HCEC 1CT (cell line): Measurements from ENCODE around the gene FGD4.
A peak's percentile ranks its signal among the peaks of the same experiment; 100 is the strongest.
"Not testable (repeated sequence)": the region's sequence is repeated elsewhere in the genome, so short reads cannot be mapped to it uniquely, and the experiment has no call there.

ENCODE experiments used
- DNase-seq: peaks from one replicate; pipeline ENCODE4 v3.0.0-alpha.2; 2017

FGD4 gene

DNA sequence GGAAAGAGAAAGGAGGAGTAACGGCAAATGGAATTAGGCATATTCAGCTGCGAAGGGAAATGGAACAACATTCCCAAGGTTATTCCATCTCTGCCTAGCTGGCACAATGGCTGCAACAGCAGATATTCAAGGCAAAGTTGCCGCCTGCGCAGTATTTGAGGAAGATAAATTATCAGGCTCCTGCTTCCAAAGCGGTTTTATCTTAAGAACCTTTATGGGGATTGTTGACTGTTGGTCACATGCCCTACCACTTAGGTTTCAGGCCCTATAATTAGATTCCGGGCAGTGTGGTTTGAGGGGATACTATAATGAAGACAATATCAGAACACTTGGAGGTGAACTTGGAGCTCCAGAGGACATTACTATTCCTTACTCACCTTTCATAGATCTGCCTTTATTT lies 99.7 kb downstream of the FGD4 start:
- no peak for DNase-seq

DNA sequence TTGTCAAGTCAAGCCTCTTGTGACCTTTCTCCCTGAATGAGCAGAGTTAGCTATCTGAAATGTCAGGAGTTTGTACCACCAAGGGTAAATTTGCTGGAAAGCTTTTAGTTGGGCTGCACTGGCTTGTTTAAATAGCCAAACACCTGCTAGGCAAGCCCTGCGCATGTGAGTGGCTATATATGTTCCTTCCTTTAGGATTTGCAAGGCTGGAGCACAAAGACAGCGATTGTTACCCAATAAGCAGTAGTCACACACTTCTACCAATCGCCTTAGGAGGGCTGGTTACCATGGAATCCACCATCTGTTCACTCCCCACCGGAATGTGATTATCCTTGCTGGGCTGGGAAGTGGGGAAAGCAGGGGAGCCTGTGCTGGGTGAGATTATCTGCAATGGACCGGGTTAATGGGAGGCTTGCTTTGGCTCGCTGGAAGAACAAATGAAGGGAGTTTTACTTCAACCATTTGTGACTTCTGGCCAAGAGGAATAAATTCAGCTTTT lies 102.5 kb downstream of the FGD4 start:
- DNase-seq = peak; percentile 50

DNA sequence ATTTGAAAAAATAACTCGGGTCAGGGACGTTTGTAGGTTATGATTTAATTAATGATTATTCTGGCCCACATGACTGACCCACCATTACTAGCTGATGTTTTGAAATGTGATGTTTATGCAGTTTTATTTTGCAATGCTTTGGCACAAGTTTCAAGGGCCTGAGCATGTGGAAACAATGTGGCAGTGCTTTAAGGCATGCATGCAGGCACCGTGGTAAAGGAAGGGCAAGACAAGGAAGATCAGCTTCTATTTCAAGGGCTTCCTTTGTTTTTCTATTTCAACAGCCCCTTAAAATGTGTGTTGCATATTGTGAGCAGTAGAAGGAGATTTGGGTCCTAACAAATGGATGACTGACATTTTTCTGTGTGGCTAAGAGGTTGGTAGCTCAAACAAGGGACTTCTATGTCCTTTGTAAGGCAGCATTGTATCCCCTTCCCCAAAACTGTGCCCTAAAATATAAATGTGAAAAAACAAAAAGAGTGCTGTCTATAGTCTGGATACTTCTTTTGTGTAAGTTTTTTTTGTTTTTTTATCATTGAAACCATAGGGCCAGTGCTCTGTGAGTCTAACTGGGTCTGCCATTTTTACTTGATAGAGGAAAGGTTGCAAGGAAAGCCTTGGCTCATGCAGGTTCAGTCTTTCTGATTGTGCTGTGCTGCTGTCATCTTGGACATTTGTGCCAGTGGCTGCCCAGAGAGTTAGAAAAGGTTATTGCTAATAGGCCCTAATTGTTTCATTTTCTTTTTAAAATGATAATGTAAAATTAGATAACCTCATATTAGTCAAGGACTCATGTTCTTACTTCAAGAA lies 103.5 kb downstream of the FGD4 start:
- peak; percentile 45 for DNase-seq

DNA sequence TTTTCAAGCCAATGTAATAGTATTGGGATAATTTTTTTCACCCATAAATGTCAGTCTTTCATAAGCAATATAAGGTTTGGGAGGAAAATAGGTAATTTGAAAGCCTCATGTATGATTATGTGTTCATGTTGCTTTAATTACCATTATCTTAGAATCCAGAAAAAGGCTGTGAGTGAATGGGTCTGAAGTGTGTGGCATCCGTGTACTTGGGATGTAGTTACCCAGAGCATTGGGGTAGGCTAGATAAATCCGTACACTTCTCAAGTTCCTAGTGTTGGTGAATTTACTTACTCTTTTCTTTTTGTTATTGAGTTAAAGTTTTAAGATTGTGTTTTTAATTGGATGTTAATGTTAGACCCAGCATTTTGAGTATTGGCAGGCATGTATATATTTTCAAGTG lies 104.4 kb downstream of the FGD4 start:
- no peak for DNase-seq

DNA sequence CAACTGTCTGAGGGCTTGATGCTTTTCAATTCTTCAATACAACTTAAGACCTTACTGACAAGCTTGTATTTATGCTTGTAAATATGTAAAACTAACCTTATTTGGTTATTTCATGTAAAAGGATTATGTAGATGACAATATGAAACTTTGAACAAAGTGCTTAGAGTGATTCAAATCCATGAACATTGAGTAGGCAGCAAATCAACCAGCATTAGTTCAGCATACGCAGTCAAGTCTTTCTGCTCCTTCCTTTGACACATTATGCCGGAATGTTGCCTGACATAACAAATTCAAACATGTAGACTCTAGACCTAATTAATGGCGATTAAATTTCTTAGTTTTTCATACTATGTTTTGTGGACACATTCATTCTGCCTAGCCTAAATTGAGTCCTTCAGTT lies 105.2 kb downstream of the FGD4 start:
- DNase-seq = no peak

DNA sequence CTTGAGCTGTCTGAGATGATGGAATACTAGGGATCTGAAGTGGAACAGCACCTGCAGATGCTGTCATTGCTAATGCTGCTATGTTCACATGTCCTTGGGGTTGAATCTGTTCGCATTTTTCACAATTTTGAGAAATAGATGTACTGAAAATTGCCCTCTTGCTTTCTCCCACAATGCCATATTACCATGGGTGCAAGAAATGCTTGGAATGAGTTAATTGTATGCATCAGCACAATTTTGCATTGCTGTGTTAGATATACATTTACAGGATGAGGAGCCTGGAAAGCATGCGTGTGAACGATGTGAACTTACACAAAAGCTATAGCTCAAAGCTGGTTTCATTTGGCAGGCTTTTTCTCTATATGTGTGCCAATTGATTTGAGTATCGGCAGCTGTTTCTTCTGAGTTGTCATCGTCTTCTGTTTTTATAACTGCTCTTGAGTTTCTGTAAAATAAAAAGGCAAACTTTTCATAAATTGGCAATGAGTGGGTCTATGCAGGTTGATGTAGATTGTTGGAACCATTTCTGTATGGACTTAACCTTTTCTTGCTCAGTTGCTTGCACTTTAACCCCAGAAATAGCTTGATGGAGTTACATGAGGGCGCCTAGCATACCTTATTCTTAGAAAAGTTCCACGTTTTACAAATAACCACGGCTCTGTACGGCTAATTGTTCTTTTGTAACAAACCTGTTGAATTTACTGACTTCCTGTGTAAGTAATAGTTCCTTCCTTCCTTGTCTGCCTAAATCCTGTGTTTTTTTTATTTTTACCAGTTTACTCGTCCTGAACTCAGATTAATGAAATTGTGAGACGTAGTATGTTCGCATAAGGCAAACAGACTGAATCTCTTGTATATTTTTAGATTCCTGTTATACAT lies 105.9 kb downstream of the FGD4 start:
- no peak for DNase-seq

DNA sequence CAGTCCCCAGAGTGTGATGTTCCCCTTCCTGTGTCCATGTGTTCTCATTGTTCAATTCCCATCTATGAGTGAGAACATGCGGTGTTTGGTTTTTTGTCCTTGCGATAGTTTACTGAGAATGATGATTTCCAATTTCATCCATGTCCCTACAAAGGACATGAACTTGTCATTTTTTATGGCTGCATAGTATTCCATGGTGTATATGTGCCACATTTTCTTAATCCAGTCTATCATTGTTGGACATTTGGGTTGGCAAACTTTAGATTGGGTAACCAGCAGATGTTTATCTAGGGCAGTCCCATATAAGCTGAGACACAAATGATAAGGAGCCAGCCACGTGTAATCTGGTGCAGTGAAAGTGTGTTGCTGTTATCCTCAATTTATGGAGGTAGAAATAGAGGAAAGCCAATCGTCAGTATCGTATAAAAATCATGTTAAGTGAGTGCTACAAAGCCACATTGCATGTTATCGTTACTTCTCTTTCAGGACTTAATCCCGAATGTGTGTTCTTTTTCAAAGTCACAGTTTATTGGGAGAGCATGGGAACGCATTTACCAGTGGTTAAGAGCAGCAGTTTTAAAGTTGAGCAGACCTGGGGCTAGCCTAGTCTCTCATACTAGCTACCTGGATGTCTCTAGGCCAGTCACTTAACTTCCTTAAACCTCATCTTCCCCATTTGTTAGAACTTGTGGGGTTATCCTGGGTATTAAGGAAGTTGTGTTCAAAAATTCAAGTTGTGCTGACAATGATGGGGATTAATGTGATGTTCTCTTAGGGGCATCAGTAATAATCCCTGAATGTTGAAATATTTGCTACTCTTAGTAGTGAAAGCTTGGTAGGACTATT lies 108.0 kb downstream of the FGD4 start:
- not testable (repeated sequence) for DNase-seq

DNA sequence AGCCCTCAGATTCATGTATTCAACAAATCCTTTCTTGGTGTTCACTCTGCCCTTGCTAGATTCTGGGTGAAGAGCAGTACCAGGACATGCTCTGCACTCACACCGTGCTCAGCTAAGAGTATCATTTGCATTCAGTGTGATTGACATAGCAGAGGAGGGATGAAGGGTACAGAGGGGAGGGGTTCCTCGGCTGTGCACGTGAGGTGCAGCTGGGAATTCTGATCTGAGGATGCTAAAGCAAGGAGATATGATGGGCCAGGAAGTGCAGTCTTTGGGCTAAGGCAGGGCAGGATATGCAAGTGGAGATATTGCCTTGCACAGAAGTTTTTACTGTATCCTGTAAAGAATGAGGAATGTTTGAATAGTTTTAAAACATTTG lies 108.6 kb downstream of the FGD4 start:
- no peak for DNase-seq

DNA sequence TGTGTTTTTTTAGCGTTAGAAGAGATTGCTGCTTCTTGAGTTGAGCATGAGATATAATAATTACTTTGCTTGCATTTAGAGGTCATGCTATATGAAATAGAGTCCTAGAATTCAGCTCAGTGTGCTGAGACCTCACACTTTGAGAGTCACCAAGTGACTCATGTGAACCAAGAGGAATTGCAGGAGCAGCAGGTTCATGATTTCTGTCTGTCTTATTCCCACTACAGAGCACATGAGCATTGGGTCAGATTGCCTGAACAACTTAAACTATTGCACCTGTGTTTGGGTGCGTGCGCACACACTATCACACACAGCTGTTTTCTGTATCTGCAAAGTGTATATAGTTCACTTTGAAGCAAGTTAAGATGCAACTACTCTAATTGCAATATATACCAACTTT lies 109.3 kb downstream of the FGD4 start:
- DNase-seq = no peak

DNA sequence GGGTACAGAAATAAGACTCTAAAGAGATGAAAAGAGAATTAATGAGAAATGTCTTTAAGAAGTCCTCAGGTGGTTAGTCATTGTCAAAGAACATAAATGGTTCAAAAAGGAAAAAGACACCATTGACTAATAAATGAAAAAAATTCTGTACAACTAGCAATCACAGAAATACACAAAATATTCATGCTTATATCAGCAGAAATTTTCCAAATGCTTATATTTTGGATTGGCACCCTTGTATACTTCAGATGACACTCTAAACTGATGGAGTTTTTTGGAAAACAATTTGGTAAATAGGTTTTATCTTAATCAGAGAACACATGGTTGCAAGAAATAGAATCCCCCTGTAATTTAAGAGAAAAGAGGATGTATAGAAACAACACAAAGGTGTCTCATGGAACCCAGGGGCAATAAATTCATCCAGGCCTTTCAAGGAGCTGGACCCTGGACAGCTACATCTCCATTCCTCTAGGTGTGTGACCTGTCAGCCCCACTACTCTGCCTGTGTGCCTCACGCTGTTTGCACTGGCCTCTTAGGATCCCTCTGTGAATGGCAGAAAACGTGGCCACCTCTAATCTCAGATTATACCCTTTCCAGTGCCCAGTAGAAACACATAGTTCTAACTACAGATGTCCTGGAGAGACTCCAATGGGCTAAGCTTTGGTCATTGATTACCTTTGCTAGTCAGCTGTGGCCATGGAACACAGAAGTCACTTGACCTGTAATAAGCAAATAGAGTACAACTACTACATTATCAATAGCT lies 110.2 kb downstream of the FGD4 start:
- DNase-seq = no peak

DNA sequence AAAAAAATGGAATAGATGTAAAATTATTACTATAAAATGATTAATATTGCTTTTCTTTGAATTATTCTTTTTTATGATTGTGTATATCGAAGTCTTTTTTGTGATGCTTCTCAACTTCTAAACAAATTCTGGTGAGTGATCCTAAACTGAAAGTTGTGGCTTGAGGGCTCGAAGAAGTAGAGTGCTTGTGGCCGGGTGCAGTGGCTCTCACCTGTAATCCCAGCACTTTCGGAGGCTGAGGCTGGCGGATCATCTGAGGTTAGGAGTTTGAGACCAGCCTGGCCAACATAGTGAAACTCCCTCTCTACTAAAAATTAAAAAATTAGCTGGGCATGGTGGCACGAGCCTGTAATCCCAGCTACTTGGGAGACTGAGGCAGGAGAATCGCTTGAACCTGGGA lies 112.6 kb downstream of the FGD4 start:
- DNase-seq = not testable (repeated sequence)

DNA sequence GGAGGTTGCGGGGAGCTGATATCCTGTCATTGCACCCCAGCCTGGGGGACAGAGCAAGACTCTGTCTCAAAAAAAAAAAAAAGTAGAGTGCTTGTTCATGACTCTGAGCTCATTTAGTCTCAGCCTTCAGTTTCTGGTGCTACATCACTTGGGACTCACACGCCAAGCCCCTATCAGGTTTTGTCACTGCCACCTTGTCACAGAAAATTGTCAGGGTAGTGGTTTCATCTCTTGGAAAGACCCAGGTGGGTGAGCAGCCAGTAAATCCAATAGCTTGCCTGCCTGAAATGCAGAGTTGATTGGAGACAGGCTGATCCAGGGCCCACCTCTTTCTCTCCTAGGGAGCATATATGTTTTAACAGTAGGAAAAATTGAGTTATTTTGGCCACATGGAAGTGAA lies 113.0 kb downstream of the FGD4 start:
- DNase-seq = no peak

DNA sequence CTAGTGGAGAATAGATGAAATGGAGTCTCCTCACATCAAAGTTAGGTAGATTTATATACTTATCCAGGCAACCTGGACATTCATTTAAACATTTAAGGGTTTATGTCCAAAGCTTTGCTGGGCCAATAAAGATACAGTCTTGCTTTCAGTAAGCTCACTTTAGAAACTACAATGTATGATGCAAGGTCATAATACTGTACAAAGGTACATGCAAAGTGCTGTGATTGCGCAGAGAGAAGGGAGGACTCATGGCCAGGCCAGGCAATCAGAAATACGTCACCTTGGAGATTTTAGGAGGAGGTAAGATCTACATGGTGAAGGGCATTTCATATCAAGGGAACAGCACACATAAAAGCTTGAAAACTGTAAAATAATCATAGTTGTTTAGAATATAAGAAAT lies 113.6 kb downstream of the FGD4 start:
- DNase-seq = no peak

DNA sequence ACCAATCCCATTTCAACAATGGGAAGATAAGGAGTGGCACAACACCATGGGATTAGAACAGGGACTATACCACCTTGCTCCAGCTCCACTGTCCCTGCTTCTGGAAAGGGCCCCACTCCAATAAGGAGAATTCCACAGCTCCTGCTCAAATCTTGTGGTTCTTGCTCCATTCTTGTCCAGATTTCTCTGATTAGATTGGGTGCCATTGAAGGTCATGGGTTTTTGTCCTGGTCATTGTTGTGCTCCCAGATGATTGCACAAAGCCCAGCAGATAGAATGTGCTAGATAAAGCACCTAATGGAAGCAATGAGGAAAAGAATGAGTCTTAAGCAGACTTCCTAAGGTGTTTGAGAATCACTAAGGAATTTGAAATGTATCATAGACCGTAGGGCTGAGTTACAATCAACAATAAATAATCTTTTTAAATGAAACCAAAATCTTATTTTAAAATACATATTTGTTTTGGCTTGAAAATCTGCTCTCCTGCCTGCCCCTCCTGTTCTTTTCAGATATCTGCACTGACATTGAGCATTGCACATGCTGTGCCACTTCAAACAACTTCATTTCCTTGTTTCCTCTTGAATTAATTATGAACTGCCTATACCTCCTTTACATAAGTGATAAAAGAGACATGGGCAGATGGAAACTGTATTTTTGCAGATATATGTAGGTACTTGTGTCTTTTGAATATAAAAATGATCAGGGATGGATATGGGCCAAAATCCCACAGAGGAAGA lies 115.9 kb downstream of the FGD4 start:
- no peak for DNase-seq

DNA sequence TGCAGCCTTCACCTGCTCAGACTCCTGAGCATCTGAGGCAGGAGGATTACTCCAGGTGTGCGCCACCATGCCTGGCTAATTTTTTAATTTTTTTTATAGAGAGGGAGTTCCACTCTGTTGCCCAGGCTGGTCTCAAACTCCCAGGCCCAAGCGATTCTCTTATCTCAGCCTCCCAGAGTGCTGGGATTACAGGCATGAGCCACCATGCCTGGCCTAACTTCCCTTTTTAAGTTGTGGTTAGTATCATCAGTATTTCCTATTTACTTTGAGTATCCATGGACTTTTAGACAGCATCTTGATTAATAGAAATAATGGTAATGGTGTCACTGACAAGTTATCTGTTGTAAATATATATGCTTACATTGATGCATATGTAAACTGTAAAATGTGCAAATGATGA lies 116.9 kb downstream of the FGD4 start:
- no peak for DNase-seq

DNA sequence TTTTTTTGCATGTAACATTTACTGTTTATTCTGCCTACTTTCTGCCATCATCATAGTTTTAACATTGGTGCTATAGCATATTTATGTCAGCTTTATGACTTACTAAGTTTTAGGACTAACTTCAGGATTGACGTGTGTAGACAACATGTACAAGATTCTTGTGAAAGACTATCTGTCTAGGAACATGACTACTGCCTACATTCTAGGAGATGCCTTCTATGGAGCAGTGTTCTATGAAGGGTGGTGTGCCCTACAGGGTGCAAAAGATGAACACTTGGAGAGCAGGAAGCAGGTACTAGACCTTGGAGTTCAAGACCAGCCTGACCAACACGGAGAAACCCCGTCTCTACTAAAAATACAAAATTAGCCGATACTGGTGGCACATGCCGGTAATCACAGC lies 118.6 kb downstream of the FGD4 start:
- no peak for DNase-seq

DNA sequence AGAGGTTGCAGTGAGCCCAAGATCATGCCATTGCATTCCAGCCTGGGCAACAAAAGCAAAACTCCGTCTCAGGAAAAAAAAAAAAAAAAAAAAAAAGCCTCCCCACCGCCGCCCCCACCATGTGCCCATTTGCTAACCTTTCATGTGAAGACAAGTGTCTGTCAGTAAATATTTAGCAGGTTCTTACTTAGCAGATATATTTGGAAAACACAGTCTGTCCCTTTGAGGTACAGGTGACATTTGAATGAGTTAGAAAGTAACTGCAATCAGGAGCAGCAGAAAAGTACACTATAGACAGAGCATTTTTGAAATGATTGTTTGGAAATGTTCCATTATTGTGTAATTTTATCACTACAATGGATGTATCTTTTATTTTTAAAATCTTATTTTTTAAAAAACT lies 119.7 kb downstream of the FGD4 start:
- no peak for DNase-seq

DNA sequence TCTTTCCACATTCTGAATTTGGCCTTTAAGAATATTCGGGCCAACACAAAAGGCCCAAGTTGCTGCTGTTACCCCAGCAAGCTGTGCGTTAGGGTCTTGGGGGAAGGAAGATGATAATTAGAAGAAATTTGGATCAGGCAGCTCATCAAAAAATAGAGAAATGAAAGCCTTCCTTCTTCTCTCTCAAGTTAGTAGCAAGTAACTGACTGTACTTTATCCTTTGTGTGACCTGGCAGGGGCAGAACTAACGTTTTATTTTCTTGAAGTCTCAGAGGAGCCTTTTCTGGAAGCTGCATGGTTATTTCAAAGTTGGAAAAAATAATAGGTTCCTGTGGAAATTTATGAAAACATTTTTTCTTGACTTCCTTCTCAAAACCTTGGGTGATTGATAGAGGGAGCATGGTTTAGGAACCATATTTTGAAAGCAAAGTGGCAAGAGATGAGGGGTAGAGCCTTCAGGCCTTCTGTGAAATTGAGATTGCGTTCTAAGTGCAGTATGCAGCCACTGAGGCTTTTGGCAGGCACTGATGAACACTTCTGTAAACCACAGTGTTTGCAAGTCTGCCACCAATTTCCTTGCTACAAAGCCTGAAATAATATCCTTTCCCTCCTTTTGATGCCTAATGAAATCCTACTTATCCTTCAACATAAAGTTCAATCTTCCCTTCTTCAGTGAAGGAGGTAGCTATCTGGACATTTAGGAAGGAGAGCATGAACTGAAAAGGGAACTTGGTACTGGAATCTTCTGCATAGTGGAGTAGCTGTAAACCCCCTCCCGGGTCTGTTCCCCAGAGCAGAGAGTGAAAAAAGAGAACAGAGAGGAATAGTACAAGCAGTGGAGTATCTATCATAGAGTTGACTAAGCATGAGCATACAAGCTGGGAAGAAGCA lies 123.2 kb downstream of the FGD4 start:
- DNase-seq = no peak

DNA sequence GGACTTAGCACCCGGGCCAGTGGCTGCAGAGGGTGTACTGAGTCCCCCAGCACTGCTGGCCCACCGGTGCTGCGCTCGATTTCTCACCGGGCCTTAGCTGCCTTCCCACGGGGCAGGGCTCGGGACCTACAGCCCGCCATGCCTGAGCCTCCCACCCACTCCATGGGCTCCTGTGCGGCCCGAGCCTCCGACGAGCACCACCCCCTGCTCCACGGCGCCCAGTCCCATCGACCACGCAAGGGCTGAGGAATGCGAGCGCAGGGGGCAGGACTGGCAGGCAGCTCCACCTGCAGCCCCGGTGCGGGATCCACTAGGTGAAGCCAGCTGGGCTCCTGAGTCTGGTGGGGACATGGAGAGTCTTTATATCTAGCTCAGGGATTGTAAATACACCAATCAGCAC lies 126.4 kb downstream of the FGD4 start:
- not testable (repeated sequence) for DNase-seq

DNA sequence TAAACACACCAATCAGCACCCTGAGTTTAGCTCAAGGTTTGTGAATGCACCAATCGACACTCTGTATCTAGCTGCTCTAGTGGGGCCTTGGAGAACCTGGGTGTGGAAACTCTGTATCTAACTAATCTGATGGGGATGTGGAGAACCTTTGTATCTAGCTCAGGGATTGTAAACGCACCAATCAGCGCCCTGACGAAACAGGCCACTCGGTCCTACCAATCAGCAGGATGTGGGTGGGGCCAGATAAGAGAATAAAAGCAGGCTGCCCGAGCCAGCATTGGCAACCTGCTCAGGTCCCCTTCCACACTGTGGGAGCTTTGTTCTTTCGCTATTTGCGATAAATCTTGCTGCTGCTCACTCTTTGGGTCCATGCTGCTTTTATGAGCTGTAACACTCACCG lies 127.0 kb downstream of the FGD4 start:
- DNase-seq = not testable (repeated sequence)

DNA sequence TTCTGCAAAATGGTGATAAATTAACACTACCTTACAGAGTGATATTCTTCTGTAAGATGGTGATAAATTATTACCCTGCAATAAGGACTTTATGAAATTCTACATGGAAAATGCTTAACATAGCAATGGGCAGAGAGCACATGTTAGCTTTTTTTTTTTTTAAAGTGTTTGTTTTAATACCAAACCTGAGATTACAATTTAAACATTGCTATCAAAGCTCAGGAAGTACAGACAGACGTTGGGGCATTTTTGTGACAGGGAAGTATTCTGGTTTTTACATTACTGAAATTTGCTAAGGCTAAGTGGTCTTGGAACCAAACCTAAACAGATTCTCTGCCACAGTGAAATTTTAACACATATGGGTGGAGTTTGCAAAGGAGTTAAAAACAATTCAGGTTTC lies 133.1 kb downstream of the FGD4 start:
- DNase-seq = no peak
